HG03565 (cell line): ENCODE measurements around the gene ABRACL.

Source experiments
- ATAC-seq: cut with Tn5 transposase; IDR thresholded peaks from one replicate; pipeline ENCODE4 v1.9.1; 2021; ENCODE audit warnings: mild to moderate bottlenecking, moderate library complexity; ENCODE audit not compliant: unreplicated experiment

ABRACL gene

DNA sequence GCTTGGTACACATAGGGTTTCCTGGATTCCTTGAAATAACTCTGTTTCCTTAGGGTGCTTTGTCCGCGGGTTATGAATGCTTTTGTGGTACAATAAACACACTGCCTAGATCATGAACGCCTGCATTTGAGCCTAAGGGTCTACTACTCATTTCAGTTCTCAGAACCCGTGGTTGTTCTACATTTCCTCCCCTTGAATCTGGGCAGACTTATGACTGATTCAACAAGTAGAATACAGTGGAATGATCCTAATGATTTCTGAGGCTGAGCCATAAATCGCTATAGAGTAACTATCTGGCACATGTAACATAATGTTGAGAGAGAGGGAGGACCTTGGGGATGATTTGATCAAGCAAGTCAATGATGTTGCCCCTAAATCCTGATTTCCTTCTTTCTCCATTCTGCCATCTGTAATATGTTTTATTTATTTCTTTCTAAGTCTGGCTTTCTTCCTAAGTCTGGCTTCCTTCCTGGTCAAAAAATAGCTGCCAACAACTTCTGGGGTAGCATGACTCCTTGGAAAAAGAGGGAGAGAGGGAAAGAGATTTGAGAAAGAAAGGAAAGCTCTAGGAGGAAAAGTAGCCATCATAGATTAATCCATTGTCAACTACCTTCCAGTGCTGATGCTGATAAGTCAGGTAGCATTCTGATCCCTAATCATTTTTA is 23.0 kb downstream of the ABRACL start:
- no peak for ATAC-seq

DNA sequence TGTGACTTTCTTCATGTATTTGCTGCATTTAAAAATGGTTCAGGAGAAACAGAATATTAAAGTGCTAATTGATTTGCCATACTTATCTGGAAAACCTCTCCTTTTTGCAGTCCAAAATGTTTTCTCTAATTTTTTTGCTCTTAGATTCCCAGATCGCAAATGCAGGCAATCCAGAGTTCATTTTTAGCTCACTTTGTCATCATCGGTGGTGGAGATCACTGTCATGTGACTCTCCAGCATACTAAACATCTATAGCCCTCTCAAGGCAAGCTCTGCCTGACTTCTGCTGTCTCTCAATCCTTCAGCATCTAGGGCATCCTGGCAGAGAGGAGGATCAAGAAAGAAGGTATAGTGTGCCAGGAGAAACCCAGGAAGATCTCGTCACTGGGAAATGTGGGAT is 24.8 kb downstream of the ABRACL start:
- ATAC-seq: no peak

DNA sequence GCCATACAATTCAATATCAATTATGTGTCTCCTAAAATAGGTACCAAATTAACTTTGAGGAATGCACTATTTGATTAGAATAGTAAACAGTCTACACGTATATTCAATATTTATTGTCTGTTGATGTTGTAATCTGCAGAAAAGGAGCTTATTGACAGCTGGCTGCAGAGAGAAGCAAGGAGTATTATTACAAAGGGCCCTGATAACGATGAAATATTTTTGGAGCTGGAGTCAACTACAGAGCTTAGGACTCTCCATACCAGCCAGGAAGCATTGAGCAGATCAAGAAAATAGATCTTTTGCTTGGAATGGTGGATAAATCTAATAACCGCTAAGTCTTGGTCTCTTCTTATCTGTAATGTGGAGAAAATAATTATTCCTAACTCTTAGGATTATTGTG is 25.5 kb downstream of the ABRACL start:
- ATAC-seq: no peak

DNA sequence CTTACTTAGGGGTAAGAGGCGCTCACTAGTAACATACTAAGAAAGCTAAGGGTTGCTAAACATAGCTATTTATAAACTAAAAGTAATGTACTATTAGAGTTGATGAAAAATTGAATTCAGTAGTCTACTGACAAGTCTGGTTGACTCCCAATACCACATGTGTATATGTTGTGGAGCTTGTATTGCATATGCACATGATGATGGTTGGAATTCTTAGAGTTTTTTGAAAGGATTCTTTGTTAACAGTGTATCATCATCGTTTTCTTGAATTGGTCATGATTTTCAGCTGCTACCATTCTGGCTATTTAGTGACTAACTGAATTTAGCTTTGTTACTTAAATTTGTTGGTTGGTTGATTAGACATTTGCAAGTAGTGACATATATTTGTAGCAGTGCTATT is 27.2 kb downstream of the ABRACL start:
- ATAC-seq: no peak

DNA sequence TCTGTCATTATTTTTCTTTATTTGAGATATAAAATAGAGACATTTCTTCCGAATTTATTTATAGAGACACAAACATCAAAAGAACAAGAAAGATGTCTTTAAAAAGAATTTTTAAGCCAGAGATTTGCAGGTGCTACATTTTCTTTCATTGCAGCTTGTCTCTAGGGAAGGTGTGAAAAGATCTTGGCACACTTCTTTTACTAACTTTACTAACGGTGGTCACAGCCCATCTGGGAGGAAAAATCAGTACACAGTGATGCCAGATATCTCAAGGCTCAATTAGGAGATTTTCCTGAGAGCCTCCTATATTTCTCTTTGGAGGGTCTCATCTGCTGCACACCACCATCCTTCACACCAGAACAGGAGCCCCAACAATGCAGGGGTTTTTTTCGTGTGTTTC is 29.5 kb downstream of the ABRACL start:
- ATAC-seq: no peak

DNA sequence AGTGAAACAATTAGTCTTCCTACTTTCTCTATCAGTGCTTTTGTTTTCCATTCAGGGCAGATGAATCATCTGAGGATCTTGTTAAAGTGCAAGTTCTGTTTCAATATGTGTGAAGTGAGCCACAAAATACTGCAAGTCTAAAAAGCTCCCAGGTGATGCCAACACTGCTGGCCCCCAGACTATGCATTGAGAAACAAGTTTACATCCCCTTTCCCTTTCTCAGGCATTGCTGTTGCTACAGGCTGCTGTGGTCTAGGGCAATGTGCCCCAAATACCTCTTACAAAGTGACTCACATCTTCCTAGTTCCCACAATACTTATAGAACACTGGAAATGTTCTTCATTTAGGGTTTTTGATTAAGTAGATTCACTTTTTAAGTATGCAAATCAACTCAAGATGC is 31.8 kb downstream of the ABRACL start:
- no peak for ATAC-seq

DNA sequence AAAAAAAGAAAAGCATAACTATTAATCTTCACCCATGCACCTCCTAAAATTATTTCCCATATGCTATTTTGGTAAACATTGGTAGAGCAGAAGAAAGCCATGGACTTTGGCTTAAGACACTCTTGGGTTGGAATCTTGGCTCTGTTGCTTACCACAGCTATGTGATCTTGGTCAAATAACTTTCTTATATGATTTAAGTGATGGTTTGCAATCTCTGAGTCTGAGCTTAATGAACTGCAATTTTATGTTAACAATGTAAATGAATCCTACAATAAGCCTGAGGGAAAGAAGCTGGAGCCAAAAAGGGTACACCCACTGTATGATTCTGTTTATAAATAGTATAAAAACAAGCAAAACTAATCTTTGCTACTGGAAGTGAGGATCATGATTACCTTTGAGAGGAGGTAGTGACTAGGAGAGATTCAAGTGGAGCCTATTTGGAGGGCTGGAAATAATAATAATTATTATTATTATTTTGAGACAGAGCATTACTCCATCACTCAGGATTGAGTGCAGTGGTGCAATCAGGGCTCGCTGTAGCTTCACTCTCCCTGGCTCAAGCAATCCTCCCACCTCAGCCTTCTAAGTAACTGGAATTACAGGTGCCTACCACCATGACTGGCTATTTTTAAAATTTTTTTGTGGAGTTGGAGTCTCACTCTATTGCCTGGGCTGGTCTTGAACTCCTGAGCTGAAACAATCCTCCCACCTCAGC is 34.5 kb downstream of the ABRACL start:
- ATAC-seq: no peak

DNA sequence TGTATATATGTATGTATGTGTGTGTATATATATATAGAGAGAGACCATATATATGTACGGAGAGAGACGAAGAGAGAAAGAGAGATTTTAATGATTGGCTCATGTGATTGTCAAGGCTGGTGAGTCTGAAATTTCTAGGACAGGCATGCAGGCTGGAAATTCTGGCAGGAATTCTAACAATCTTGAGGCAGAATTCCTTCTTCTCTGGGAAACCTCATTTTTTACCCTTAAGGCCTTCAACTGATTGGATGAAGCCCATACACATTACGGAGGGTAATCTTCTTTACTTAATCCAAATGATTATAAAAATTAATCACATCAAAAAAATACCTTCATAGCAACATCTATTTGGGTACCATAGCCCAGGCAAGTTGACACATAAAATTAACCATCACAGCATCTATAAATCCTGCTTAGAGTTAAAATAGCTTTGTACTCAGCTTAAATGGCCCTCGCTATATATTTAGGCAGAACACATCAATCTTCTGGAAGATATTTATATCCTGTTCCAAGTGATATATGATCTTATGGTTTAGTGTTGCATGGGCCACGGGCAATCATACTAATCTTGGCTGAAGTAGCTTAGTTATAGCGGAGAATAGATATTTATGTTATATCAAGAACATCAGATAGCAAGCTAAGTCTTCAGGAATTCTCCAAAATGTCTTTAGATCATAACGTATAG is 36.6 kb downstream of the ABRACL start:
- ATAC-seq: no peak

DNA sequence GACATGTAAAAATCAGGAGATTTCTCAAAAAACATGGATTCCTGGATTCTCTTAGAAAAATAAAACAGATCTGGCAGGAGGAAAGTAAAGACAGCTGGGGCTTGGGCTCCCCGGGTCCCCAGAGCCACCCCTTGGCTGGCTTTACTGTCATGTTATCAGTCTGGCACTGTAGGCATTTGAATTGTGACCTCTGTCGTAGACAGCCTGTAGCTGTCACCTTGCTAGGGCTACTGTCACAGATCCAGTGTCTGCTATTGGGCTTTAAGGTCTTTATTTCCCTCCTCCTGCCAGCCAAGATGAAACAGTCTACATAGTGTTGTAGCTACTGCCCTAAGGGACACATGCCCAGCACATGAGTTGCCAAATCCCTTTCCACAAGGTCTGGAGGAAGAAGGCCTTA is 37.5 kb downstream of the ABRACL start:
- ATAC-seq: no peak

DNA sequence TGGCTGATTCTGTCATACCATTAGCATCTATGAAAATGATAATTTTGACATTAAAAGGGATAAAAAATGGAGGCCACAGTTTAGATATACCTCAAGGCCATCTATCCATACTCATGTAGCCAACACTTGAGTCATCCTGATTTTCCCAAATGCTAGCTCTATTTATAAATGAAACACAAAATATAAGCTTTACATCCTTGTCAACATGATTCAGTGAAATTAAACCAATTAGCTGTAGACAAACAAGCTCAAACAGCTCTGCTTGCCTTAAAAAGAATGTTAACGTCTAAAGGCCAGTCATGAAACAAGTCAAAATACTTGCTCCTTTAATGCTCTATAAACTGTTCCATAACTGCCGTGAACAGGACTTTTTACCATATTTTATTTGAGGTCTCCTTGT is 40.3 kb downstream of the ABRACL start:
- no peak for ATAC-seq

DNA sequence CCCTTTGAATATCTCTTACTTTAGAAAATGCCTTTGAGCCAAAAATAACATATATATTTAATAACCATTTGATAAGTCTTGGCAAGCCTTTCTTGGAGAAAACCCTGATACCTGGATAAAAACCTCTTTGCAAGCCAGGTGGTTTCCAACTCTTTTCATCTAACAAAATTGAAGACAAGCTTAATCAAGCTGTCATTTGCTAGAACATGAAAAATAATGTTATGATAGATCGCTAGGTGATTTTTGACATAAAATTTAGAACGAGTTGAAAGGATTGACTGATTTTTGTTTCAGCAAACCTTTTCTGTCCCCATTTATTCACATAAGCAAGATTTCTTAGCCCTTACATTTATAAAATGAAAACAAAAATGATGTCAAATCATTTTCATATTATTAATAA is 44.6 kb downstream of the ABRACL start:
- no peak for ATAC-seq

DNA sequence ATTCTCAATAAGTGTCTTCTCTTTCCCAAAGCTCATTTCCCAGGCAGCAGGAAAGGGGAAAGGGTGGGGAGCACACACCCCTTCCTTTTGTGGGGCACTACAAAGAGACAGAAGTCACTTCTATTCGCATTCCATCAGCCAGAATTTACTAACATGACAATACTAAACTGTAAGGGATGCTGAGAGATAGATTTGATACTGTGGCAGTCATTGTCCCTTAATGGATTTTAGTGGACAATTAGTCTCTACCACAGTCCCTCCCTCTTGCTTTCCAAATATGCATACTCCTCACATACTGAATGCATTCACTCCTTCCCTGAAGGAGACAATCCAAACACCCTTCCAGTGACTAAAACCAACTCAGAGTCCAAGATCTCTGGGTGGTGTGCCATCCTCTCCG is 50.5 kb downstream of the ABRACL start:
- ATAC-seq: no peak

DNA sequence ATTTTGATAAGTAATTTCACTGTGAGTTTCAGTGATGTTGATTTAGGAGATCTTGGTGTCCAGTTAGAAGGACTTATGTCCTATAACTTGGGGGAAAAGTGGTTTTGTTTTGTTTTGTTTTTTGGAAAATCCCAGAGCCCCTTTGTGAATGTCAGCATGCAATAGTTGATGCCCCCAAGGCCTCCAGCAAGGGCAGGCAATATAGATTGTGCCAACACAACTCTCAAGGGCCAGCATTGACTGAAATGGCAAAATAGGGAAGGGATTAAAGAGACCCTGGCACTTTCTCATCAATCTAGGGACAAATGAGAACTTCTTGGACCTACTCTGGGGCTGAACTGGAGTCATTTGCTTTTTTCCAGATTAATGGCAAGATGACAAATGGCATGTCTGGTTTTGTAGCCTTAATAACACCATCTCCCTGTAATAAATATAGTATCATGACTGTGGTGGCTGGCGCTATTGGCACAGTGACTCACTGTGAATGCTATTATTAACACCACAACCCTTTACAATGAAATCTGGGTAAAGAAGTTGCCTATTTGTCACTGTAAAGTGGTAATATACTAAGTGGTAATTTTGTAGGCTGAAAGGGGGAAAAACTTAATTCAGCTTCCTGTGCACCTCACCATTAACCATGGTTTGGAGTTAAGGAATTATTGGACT is 51.8 kb downstream of the ABRACL start:
- no peak for ATAC-seq

DNA sequence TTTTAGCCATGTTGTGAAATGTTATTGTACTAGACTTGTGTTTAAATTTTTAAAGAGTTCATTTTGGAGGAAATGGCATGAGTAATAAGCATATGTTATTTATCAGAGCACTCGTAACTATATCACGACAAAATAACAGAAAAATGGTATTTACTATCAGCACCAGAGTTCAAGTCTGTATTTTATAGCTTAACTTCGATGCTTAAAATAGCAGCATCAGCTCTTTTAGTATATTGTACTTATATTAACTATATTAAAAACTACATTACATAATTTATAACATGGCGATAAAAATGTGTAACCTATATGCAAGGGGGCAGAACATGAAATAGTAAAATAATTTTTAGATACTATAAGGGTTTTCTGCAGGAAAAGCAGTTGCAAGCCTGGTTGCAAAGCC is 52.9 kb downstream of the ABRACL start:
- no peak for ATAC-seq

DNA sequence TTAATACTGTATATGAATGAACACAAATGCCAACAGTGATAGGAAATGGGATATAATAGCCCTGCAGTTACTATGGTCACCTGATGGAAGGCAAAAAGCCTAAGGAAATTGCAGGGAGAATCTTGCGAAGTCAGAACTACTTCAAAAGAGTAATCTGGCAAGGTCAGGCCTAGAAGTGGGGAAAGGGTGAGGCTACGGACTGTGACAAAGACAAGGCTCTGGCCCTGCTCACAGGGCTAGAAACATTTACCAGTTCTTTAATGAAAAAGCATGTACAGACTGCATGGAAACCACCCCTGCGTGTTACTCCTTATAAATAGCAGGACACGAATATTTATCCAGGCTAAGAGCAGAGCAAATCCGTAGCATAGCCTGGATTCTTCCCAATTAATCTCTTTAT is 53.8 kb downstream of the ABRACL start:
- no peak for ATAC-seq

DNA sequence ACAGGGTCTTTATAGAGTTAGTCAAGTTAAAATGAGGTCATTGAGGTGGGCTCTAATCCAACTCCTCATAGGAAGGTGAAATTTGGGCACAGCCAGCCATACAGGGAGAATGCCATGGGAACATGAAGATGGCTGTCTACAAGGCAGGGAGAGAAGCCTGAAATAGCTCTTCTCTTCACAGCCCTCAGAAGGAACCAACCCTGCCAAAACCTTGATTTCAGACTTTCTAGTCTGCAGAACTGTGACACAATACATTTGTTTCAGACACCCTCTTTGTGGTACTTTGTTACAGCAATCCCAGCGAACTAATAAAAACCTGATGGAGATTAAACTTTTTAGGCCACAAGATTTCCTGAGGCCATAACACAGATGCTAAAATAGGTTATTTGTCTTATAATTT is 63.3 kb downstream of the ABRACL start:
- no peak for ATAC-seq
